HepG2 (cell line): ENCODE data around the gene HS3ST3B1. TPM values are rescaled to one million over a fixed set of nuclear protein-coding genes. Genes with fewer than 3 reads are reported as not detected.

ENCODE experiments used
- ASH2L ChIP-seq: fragments of 300-600, 200-600 bp; sonication (generic); IDR thresholded peaks from 2 replicates; pipeline ENCODE4 v1.7.0; 2017; ENCODE audit warnings: low read depth, mild to moderate bottlenecking, moderate library complexity, mixed read lengths, low read length; ENCODE audit not compliant: insufficient read length
- ATAD3A ChIP-seq: sonication (generic); formaldehyde crosslinking; IDR thresholded peaks from 2 replicates; pipeline ENCODE4 v1.4.0; 2020; ENCODE audit warnings: missing genetic modification reagents
- BRD4 ChIP-seq: sonication (generic); formaldehyde crosslinking; IDR thresholded peaks from 2 replicates; pipeline ENCODE4 v1.4.0; 2020; ENCODE audit warnings: missing genetic modification reagents
- CCDC6 ChIP-seq: sonication (generic); formaldehyde crosslinking; IDR thresholded peaks from 2 replicates; pipeline ENCODE4 v1.8.1; 2022; ENCODE audit warnings: mild to moderate bottlenecking, missing genetic modification reagents, moderate library complexity
- ERF ChIP-seq: IDR thresholded peaks from 2 replicates; pipeline ENCODE4 v1.6.1; 2018; ENCODE audit warnings: missing biosample characterization, missing genetic modification reagents
- FOXA1 ChIP-seq, 2 experiments: fragments of 450-650 bp in 1 of 2; sonication (generic) in 1 of 2; formaldehyde crosslinking in 1 of 2; IDR thresholded peaks; 2 replicates each; pipeline versions ENCODE4 v1.4.0 to v1.6.1; 2016 to 2020; ENCODE audit warnings: missing genetic modification reagents in 1 of 2
- GATAD2A ChIP-seq: IDR thresholded peaks from 2 replicates; pipeline ENCODE4 v1.6.1; 2016
- GTF2F1 ChIP-seq: fragments of 150-350 bp; IDR thresholded peaks from 2 replicates; pipeline ENCODE4 v1.6.1; 2014; ENCODE audit warnings: low read length
- HBP1 ChIP-seq: IDR thresholded peaks from 2 replicates; pipeline ENCODE4 v1.6.1; 2016; ENCODE audit warnings: low read depth, control low read depth
- IRF2 ChIP-seq: IDR thresholded peaks from 2 replicates; pipeline ENCODE4 v1.6.1; 2018; ENCODE audit warnings: missing genetic modification reagents, missing compliant biosample characterization
- JDP2 ChIP-seq: sonication (generic); formaldehyde crosslinking; IDR thresholded peaks from 2 replicates; pipeline ENCODE4 v1.8.1; 2022; ENCODE audit warnings: missing genetic modification reagents, borderline replicate concordance
- JUND ChIP-seq: sonication (generic); formaldehyde crosslinking; IDR thresholded peaks from 2 replicates; pipeline ENCODE4 v1.8.0; 2022; ENCODE audit warnings: mild to moderate bottlenecking, missing genetic modification reagents
- KAT7 ChIP-seq: IDR thresholded peaks from 2 replicates; pipeline ENCODE4 v1.6.1; 2018; ENCODE audit warnings: borderline replicate concordance, missing compliant biosample characterization
- LCORL ChIP-seq, 2 experiments: fragments of 450-650 bp in 1 of 2; sonication (generic) in 1 of 2; formaldehyde crosslinking in 1 of 2; IDR thresholded peaks; 2 replicates each; pipeline versions ENCODE4 v1.5.0 to v1.6.1; 2017 to 2020; ENCODE audit warnings: antibody characterized with exemption in 1 of 2, missing genetic modification reagents in 1 of 2
- NFATC3 ChIP-seq: sonication (generic); formaldehyde crosslinking; IDR thresholded peaks from 2 replicates; pipeline ENCODE4 v1.5.1; 2020; ENCODE audit warnings: mild to moderate bottlenecking, missing genetic modification reagents
- NFYC ChIP-seq: IDR thresholded peaks from 2 replicates; pipeline ENCODE4 v1.6.1; 2016; ENCODE audit warnings: missing genetic modification reagents, missing compliant biosample characterization
- SMAD1 ChIP-seq: sonication (generic); formaldehyde crosslinking; IDR thresholded peaks from 2 replicates; pipeline ENCODE4 v1.4.0; 2020; ENCODE audit warnings: missing genetic modification reagents, low read depth, mild to moderate bottlenecking, borderline replicate concordance
- TOE1 ChIP-seq: sonication (generic); formaldehyde crosslinking; IDR thresholded peaks from 2 replicates; pipeline ENCODE4 v1.4.0; 2020; ENCODE audit warnings: mild to moderate bottlenecking, missing genetic modification reagents
- USF2 ChIP-seq, 2 experiments: sonication (generic) in 1 of 2; formaldehyde crosslinking in 1 of 2; IDR thresholded peaks; 2 replicates each; pipeline versions ENCODE4 v1.5.1 to v1.6.1; 2011 to 2020; ENCODE audit warnings: borderline replicate concordance in 1 of 2, low read depth in 1 of 2, low read length in 1 of 2, mild to moderate bottlenecking in 1 of 2, missing genetic modification reagents in 1 of 2, moderate library complexity in 1 of 2
- ZBTB21 ChIP-seq: sonication (generic); formaldehyde crosslinking; IDR thresholded peaks from 2 replicates; pipeline ENCODE4 v1.4.0; 2020; ENCODE audit warnings: missing genetic modification reagents
- ZNF547 ChIP-seq: sonication (generic); formaldehyde crosslinking; IDR thresholded peaks from 2 replicates; pipeline ENCODE4 v1.5.1; 2020; ENCODE audit warnings: mild to moderate bottlenecking, missing genetic modification reagents
- ZNF577 ChIP-seq: sonication (generic); formaldehyde crosslinking; IDR thresholded peaks from 2 replicates; pipeline ENCODE4 v1.4.0; 2020; ENCODE audit warnings: mild to moderate bottlenecking, low read depth, missing genetic modification reagents, borderline replicate concordance
- ZNF597 ChIP-seq: sonication (generic); formaldehyde crosslinking; IDR thresholded peaks from 2 replicates; pipeline ENCODE4 v1.5.0; 2020; ENCODE audit warnings: missing genetic modification reagents
- ZNF660 ChIP-seq: sonication (generic); formaldehyde crosslinking; IDR thresholded peaks from 2 replicates; pipeline ENCODE4 v1.5.1; 2020; ENCODE audit warnings: mild to moderate bottlenecking, low read depth, missing genetic modification reagents, borderline replicate concordance
- ZSCAN22 ChIP-seq: sonication (generic); formaldehyde crosslinking; IDR thresholded peaks from 2 replicates; pipeline ENCODE4 v1.4.0; 2020; ENCODE audit warnings: mild to moderate bottlenecking, missing genetic modification reagents
- polyA plus RNA-seq, 8 experiments: library from polyadenylated mRNA; depleted of rRNA in 3 of 8; stranded (reverse) in 7 of 8; unstranded in 1 of 8; fragments of >200 nt; fragmentation: Illumina TruSeq in 4 of 8; extraction: Trizol in 4 of 8; gene quantifications; 2 replicates each; pipeline versions ENCODE4 v1.2.1 to v1.2.3, GENCODE V29; 2011 to 2016; ENCODE audit warnings: low read depth in 4 of 8, missing spikeins in 1 of 8, mixed read lengths in 1 of 8; ENCODE audit not compliant: insufficient read depth in 1 of 8
- total RNA-seq, 5 experiments: library from RNA; depleted of rRNA; stranded (reverse); fragments of >200 nt; fragmentation: Illumina TruSeq; extraction: Trizol; gene quantifications; 2 replicates each; pipeline ENCODE4 v1.2.3, GENCODE V29; 2016; ENCODE audit warnings: low read depth in 1 of 5
- TF ChIP-seq, protein P1 (sequence below): sonication (generic); IDR thresholded peaks from 2 replicates; pipeline ENCODE4 v1.6.1; 2016; ENCODE audit warnings: low read depth, borderline replicate concordance

Gene HS3ST3B1
- total and polyA plus RNA-seq, 2 of the 13 experiments (the other 11 are each of a cell fraction or from before 2014, with no cell fraction given): 15.7 to 39.5 TPM

DNA sequence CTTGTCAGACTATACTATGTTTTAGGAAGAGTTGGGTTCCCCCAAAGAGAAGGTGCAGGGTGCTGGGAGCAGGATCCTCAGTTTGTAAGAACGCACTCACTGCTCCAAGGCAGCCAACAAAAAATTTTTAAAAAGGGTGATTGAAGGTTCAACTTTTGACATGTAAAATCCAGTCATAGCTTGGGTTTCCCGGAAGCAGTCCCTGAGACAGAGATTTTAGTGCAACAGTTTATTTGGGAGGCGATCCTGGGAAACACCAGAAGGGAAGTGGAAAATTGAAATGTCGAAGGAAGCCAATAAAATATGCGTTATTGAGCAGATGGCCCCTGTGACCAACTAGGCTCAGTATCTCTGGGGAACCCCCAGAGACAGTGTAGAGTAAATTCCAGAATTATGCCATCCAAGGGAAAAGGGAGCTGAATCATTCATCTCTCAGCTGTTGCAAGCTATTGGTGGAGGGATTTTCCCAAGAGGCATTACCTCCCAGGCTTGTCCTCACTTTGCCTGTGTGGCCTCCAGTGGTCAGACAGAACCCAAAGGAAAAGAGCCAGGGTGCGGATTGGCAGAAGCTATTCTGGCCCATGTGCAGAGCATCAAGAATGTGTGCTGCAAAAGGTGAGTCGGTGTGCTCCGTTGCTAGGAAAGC is 72.9 kb downstream of the HS3ST3B1 start (continued):
- TF ChIP-seq KAT7 (CRISPR knock-in tag) (no peak; the same call in 1 of the 2 replicates), ATAD3A (CRISPR knock-in tag) (no peak), HBP1 (no peak), FOXA1 (IDR thresholded peaks at IDR 0.05) (no peak), FOXA1 (CRISPR knock-in tag; IDR thresholded peaks at IDR 0.05) (0 out of 2 replicates have a peak, but pooled peaks have one; percentile 12), NFATC3 (CRISPR knock-in tag) (no peak), ZNF547 (no peak), ASH2L (no peak), ZBTB21 (CRISPR knock-in tag) (no peak), CCDC6 (CRISPR knock-in tag) (no peak), ZNF597 (CRISPR knock-in tag) (no peak), NFYC (CRISPR knock-in tag) (peak; percentile 50; the same call in 1 of the 2 replicates), IRF2 (peak; percentile 79; the same call in 1 of the 2 replicates), ZNF660 (CRISPR knock-in tag) (no peak), ZSCAN22 (CRISPR knock-in tag) (no peak), JUND (CRISPR knock-in tag) (no peak), TOE1 (CRISPR knock-in tag) (no peak), ERF (CRISPR knock-in tag) (no peak), USF2 (IDR thresholded peaks at IDR 0.05; ENCODE audit: low read depth, low read length) (no peak), USF2 (CRISPR knock-in tag; IDR thresholded peaks at IDR 0.05; ENCODE audit: borderline replicate concordance) (no peak), ZNF577 (CRISPR knock-in tag) (no peak), SMAD1 (CRISPR knock-in tag) (no peak), GTF2F1 (no peak; the same call in 1 of the 2 replicates), LCORL (IDR thresholded peaks at IDR 0.05) (no peak), LCORL (CRISPR knock-in tag; IDR thresholded peaks at IDR 0.05) (no peak), GATAD2A (CRISPR knock-in tag) (peak; percentile 58), JDP2 (CRISPR knock-in tag) (no peak), BRD4 (CRISPR knock-in tag) (peak; percentile 69; the same call in 1 of the 2 replicates)
- TF ChIP-seq, protein P1, sequence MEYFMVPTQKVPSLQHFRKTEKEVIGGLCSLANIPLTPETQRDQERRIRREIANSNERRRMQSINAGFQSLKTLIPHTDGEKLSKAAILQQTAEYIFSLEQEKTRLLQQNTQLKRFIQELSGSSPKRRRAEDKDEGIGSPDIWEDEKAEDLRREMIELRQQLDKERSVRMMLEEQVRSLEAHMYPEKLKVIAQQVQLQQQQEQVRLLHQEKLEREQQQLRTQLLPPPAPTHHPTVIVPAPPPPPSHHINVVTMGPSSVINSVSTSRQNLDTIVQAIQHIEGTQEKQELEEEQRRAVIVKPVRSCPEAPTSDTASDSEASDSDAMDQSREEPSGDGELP: peak; percentile 94; the same call in 1 of the 2 replicates
